ENCODE data around the gene EIF1B.

The EIF1B gene

DNA sequence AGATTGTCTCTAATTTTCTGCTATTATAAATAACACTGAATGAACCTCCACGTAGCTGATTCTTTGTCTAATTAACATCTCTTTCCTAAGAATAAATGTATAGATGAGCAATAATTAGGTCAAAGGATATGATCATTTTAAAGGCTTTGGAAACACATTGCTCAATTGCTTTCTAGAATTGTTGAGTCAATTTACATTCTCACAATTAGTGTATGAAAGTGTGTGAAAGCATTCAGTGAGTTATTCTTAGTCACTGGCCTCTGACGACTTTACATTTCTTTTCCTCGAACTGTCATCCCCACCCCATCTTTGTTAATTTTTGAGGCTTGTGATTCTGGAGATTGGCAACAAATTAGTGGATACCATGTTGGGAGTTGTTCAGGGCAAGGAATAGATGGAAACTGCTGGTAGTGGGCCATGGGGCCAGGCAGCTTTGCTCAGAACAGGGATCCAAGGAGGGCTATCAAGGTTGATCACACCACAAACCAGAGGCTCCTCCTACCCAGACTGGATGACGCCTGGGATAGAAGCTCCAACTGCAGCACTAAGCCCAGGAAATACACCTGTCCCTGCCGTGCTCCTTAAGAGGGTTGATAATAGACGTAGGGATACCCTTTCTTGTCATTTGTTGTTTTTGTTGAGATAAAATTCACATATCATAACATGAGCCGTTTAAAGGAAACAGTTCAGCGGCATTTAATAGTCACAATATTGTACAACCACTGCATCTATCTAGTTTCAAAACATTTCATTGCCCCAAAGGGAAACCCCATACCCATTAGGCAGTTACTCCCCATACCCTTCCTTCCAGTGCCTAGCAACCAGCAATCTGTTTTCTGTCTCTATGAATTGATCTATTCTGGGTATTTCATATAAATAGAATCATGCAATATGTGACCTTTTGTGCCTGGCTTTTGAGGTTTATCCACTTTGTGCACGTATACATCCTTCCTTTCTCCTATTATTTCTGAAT, 27.9 kb downstream of the EIF1B start:
- in situ Hi-C loops (cut with MboI; ENCODE audit: low sequenced_read_pairs) = no loop called here

GRCh38 chr3:40339871-40340270, 30.4 kb downstream of the EIF1B start:
- in situ Hi-C loops (cut with MboI; ENCODE audit: low sequenced_read_pairs) = no loop called here

DNA sequence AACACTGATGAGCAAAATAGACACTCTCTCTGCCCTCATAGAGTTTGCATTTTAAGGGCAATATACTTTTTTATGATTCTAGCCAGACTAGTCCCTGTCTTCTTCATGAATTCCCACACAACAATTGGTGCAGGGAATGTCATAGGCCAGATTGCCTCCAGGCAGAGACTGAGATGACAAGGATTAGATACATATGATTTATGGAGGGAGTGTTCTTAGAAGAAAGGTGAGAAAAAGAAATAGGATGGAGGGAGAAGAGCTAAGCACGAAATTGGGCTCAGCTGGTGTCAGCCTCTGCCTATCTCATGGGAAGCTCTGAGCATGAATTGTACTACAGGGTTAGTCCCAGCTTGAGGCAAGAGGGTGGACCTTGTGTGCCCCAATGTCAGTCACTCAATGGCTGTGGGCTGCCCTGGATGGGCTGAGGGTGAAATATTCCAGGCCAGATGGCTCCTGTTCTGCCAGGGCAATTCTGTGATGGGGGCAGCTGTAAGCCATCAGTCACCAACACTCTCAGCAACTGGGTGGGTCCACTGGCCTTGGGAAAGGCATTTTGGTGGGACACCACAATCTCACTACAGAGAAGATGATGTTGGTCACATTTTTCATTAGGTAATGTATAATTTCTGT, 31.1 kb downstream of the EIF1B start:
- in situ Hi-C loops (cut with MboI; ENCODE audit: low sequenced_read_pairs) = no loop called here

DNA sequence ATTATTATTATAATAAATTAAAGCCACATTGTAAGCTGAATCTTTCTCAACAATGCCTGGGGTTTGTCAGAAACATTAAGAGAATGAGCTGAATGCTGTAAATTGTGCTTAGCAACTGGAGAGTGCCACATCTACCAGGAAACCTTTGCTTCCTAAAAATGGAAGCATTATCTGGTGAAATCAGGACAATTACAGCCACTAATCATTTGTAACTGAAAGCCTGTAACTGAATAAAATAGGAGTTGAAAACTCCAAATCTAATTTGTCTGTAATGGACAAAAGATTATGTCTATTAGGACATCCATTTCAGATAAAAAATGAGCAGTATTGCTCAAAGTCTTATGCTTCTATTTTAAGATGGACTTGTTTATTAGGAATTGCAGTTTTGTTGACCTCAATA, 32.2 kb downstream of the EIF1B start:
- in situ Hi-C loops (cut with MboI; ENCODE audit: low sequenced_read_pairs) = no loop called here

- in situ Hi-C loops (cut with MboI; ENCODE audit: low sequenced_read_pairs) = no loop called here
These were observed 41.0 kb downstream of the EIF1B start for GRCh38 chr3:40350529-40350928.

- in situ Hi-C loops (cut with MboI; ENCODE audit: low sequenced_read_pairs) = no loop called here
These were observed 45.9 kb downstream of the EIF1B start for GRCh38 chr3:40355410-40355809.

DNA sequence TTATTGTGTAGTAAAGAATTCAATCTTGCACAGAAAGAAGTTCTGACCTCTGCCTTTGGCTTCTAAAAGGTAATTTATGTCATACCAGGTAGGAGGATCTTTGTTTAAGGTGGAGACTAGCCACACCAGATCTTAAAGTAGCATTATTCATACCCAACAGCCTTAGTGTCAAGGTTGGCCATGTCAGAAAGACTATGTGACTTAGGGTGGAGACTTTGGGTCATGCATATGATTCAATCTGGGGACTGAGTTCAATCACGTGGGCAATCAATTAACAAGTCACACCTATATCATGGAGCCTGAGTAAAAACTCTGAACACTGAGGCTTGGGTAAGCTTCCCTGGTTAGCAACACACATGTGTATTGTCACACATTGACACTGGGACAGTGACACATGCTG, 48.9 kb downstream of the EIF1B start:
- in situ Hi-C loops (cut with MboI; ENCODE audit: low sequenced_read_pairs) = no loop called here
